Testis (tissue), 2 donors: ENCODE data around the gene ANKRD11.

ENCODE experiments used
- CTCF ChIP-seq, 3 experiments: fragments of 450-650 bp in 2 of 3; fragments of 200-600 bp in 1 of 3; sonication (generic) in 1 of 3; IDR thresholded peaks; one replicate each; pipeline ENCODE4 v1.5.1; 2016 to 2019; ENCODE audit warnings: antibody characterized with exemption in 3 of 3, mild to moderate bottlenecking in 2 of 3, moderate library complexity in 1 of 3
- POLR2A ChIP-seq: fragments of 450-650 bp; IDR thresholded peaks from one replicate; pipeline ENCODE4 v1.6.1; 2017; ENCODE audit warnings: antibody characterized with exemption, mild to moderate bottlenecking, moderate library complexity

DNA sequence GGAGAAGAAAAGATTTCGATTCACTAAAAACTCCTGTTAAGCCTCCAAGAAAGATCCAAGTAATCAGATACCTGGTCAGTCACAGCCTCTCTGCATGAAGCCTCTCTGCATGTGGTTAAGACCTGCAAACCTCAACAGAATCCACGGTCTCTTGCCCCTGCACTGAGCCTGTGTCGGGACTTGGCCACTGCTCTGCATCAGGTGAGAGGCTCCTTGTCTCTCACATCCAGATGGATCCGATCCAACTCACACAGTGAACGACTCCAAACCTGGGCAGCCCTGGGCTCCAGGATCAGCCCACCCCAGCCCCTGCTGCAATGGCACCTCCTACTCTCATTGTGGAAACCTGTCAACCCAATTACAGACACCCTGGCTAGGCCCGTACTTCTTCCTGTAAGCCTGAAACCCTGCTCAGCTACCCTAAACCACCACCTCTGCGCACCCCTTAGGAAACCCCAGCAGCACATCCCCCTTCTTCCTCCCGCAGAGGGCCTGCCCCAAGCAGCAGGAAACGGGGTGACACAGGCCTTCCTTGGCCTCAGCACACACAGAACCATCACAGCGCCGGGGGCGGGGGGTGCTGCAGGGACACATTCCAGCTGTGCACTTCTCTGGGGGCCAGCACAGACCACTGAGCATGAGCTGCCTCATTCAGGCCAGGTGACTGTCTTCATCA is 129.5 kb downstream of the ANKRD11 start:
- TF ChIP-seq POLR2A (no peak), CTCF (IDR thresholded peaks at IDR 0.05) (no peak)
